Central memory CD8-positive, alpha-beta T cell (primary cell): Measurements from ENCODE around the gene HNRNPLL.
"Not testable (repeated sequence)": the region's sequence is repeated elsewhere in the genome, so short reads cannot be mapped to it uniquely, and the experiment has no call there.

Source experiments
- ATAC-seq: fragments of 150-1000 bp; cut with Tn5 transposase; replicated peaks from 2 replicates; pipeline ENCODE4 v1.10.0; 2022; ENCODE audit warnings: mild to moderate bottlenecking, moderate FRiP score, moderate number of reproducible peaks; ENCODE audit not compliant: poor library complexity, severe bottlenecking; ENCODE audit errors: extremely low read depth
- DNase-seq, 2 donors: peaks; one replicate each; pipeline ENCODE4 v3.0.0; 2021; ENCODE audit warnings: low spot score in 2 of 2
- H3K27ac Mint-ChIP-seq: one replicate; pipeline ENCODE4 v1.8.0; 2022; ENCODE audit warnings: low read depth, mild to moderate bottlenecking, moderate library complexity, mixed read lengths
- H3K27me3 Mint-ChIP-seq: one replicate; pipeline ENCODE4 v1.8.0; 2022; ENCODE audit warnings: mixed read lengths
- H3K36me3 Mint-ChIP-seq: one replicate; pipeline ENCODE4 v1.8.0; 2022; ENCODE audit warnings: mild to moderate bottlenecking, moderate library complexity, mixed read lengths; ENCODE audit not compliant: insufficient read depth
- H3K4me1 Mint-ChIP-seq: one replicate; pipeline ENCODE4 v1.8.0; 2022; ENCODE audit warnings: mixed read lengths
- H3K4me3 Mint-ChIP-seq: one replicate; pipeline ENCODE4 v1.8.0; 2022; ENCODE audit warnings: mild to moderate bottlenecking, moderate library complexity, mixed read lengths
- H3K9me3 Mint-ChIP-seq: one replicate; pipeline ENCODE4 v1.8.0; 2022; ENCODE audit warnings: mixed read lengths

HNRNPLL gene

DNA sequence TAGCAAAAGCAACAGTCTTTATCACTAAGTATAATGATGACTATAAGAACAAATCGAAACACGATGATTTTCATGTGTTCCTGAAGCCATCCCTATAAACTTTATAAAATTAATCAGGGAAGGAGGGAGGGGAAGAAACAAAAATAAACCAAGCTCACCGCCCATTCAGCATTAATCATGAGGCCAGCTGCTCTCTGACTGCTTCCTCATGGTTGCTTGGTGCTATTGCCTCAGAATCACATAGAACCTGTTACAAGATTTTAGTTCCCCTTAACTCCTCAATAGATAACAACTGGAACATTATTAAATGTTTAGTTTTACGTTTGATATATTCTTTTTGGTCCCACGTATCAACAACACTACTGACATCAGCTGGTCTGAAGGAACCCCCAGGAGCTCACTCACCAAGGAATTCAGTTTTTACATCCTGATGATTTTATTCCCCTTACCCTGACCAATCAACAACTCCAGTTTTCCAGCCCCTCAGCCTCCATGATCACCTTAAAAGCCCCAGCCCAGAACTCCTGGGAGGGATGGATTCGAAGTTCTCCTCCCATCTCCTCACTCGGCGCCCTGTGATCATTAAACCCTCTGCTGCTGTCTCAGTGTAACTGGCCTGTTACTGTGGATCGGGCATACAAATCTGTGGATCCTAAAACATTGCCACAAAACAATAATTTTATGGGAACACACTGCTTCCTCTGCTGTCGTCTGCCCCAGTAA lies 10.6 kb upstream of the HNRNPLL start:
- ATAC-seq (no peak), DNase-seq (no peak)
- H3K27me3 Mint-ChIP-seq: no peaks in the 10 kb centered on the region
- H3K9me3 Mint-ChIP-seq: no peaks in the 10 kb centered on the region
- peaks cover 4% of the 10 kb centered on the region for H3K36me3 Mint-ChIP-seq
- H3K4me1 Mint-ChIP-seq: peaks cover 33% of the 10 kb centered on the region
- H3K4me3 Mint-ChIP-seq: no peak overlapping the region
- H3K27ac Mint-ChIP-seq: peak overlapping the region; percentile 23

DNA sequence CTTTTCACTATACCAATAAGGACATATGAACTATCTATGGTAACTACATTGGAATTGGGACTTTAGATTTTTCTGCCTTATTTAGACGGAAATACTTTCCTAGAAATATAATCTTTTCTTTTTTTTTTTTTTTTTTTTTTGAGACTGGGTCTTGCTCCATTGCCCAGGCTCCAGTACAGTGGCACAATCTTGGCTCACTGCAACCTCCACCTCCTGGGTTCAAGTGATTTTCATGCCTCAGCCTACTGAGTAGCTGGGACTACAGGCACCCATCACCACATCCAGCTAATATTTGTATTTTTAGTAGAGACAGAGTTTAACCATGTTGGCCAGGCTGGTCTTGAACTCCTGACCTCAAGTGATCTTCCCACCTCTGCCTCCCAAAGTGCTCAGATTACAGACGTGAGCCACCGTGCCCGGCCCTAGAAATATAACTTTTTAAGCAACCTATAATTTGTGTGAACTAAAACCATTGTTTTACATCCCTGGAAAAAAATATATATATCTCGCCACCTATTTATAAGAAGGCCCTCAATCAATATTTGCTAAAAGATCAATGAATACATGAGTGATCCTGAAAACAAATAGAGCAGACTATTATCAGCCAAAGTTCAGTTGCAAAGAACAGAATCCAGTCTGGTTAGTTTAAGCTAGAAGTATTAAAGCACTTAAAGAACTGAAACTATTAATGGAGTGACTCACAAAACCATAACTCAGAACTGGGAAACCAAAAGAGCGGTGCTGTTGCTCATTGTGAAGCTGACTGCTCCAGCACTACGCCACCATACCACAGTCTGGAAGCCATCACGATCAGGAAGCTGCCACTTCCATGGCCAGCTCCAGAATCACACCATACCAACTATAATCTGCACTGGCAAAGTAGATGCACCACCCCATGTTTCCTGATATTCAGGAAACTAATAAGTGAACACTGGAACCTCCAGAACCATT lies 8.4 kb upstream of the HNRNPLL start:
- H3K27ac Mint-ChIP-seq: peak overlapping the region; percentile 55
- peaks cover 4% of the 10 kb centered on the region for H3K36me3 Mint-ChIP-seq
- no peaks in the 10 kb centered on the region for H3K9me3 Mint-ChIP-seq
- no peaks in the 10 kb centered on the region for H3K27me3 Mint-ChIP-seq
- DNase-seq (no peak), ATAC-seq (peak; percentile 57)
- H3K4me3 Mint-ChIP-seq: peak overlapping the region; percentile 38
- H3K4me1 Mint-ChIP-seq: peaks cover 33% of the 10 kb centered on the region

DNA sequence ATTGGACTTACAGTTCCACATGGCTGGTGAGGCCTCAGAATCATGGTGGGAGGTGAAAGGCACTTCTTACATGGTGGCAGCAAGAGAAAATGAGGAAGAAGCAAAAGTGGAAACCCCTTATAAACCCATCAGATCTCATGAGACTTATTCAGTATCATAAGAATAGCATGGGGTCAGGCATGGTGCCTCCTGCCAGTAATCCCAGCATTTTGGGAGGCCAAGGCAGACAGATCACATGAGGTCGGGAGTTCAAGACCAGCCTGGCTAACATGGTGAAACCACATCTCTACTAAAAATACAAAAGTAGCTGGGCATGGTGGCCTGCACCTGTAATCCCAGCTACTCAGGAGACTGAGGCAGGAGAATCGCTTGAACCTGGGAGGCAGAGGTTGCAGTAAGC lies 6.5 kb upstream of the HNRNPLL start:
- H3K9me3 Mint-ChIP-seq, H3K27me3 Mint-ChIP-seq, H3K4me3 Mint-ChIP-seq, DNase-seq, H3K27ac Mint-ChIP-seq, H3K36me3 Mint-ChIP-seq, ATAC-seq: not testable (repeated sequence)
- peaks cover 37% of the 10 kb centered on the region for H3K4me1 Mint-ChIP-seq

DNA sequence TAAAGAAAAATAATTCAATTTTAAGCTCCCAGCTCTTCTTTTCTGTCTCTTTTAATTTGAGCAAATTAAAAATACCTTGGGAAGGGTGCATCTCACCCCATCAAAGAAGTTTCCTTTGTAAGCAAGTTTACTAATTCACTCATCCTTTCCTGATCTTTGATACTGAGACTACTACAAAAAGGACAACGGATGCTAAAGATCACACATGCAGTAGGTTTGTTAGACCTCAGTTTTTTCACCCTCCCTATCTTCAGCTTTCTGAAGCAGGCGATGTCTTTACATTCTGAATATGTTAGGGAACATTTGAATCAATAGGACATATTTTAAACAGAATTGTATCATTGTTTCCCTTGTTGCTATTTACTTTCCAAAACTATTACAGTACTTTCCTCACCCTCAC lies 6.0 kb upstream of the HNRNPLL start:
- Mint-ChIP-seq H3K27me3 (no peaks in the 10 kb centered on the region), H3K27ac (no peak overlapping the region), H3K4me3 (peak overlapping the region; percentile 7), H3K36me3 (peaks cover 7% of the 10 kb centered on the region), H3K9me3 (no peaks in the 10 kb centered on the region), H3K4me1 (peaks cover 36% of the 10 kb centered on the region)
- DNase-seq: no peak
- no peak for ATAC-seq

DNA sequence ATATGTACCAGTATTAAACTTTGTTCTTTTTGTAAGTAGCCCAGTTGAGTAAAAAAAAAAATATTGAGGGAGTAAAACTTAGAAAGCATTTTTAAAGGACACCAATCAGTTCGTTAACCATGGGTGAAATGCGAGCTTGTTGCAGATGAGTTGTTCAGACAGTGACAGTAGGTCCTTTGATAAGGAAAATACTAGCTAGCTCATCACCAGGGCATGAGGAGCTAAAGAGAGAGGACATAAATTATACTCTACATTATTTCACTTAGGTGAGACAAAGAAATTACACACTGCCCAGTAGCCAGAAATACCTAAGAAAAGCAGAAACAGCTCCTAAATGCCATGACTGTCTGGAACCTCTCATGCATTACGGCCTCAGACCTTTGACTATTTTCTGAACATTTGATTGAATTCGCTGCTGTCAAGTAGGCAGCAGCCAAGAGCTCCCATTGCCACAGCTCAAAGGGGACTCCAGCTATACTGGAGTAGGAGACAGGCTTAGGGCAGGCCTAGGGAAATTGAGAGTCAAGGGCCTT lies 2.6 kb upstream of the HNRNPLL start:
- Mint-ChIP-seq H3K27ac (no peak overlapping the region), H3K9me3 (no peaks in the 10 kb centered on the region), H3K27me3 (no peaks in the 10 kb centered on the region), H3K4me1 (peaks cover 32% of the 10 kb centered on the region), H3K4me3 (no peak overlapping the region), H3K36me3 (peaks cover 25% of the 10 kb centered on the region)
- DNase-seq (no peak), ATAC-seq (no peak)

DNA sequence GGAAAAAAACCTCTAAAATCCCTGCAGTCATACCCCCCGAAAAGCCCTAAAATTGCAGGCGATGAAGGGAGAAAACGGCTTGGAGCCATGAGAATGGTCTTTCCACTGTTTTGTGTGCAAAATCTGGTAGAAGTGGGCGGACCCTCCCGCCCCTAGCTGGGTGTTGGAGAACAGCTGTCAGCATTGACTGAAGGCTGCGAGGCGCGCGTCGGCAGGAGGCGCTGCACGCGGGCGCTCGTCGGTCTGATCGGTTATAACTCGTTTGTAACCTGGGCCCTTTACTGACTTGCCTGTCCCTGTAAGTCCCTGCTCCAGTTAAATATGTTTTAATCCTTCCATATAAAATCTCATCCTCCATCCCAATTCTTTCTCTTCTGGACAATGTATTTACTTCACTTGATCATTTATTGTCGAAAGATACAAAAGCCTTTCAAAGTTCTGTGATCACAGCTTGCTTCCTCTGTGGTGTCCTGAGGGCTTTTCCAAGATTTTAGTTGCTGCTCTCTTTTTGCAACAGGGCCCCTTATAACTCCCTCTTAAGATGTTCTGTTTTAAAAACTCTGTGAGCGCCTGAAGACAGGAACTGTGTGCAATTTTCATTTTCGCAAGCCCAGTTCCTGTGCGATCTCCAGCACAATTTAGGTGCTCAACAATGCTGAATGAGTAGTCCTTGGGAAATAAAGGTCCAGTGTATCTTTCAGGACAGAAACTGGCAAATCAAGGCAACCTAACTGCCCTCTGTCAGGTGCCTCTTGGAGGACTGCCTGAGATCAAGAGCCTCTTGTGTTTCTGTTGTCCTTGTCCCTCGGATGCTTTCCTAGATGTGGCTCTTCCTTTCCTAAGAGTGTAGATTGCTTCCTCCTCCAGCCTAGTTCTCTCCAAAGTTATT lies 918 bp upstream of the HNRNPLL start:
- H3K4me1 Mint-ChIP-seq: peaks cover 39% of the 10 kb centered on the region
- H3K4me3 Mint-ChIP-seq: peak overlapping the region; percentile 97
- H3K27me3 Mint-ChIP-seq: no peaks in the 10 kb centered on the region
- peak overlapping the region; percentile 88 for H3K27ac Mint-ChIP-seq
- no peaks in the 10 kb centered on the region for H3K9me3 Mint-ChIP-seq
- DNase-seq (peak; percentile 68 to 76), ATAC-seq (peak; percentile 68)
- peaks cover 29% of the 10 kb centered on the region for H3K36me3 Mint-ChIP-seq

DNA sequence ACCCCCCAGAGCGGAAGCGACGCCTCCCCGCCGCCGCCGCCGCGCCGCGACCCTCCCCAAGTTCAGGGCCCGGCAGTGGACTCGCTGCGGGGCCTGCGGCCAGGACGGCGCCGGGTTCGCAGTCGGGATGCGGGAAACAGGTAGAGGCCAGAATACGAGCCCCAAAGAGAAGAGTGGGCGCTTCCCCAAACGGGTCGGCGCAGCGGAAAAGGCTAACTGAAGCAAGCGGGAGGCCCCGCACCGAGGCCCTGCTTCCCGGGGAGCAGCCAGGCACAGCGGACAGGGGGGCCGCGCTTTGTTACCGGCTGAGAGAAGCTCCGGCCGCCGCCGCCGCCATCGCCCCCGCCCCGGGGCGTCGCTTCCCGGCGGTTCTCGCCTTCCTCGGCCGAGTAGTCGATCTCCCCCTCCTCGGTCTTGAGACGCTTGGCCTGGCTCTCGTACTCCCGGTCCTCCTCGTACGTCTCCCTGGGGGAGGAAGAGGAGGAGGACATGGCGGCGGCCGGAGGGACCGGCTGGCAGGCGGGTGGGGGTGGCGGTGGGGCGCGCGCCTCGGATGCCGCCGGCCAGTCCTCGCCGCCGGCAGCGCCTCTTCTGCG lies 494 bp downstream of the HNRNPLL start:
- Mint-ChIP-seq H3K27me3 (no peaks in the 10 kb centered on the region), H3K27ac (peak overlapping the region; percentile 88), H3K4me1 (peaks cover 50% of the 10 kb centered on the region), H3K4me3 (peak overlapping the region; percentile 97), H3K36me3 (peaks cover 38% of the 10 kb centered on the region), H3K9me3 (no peaks in the 10 kb centered on the region)
- DNase-seq (no peak), ATAC-seq (no peak)

DNA sequence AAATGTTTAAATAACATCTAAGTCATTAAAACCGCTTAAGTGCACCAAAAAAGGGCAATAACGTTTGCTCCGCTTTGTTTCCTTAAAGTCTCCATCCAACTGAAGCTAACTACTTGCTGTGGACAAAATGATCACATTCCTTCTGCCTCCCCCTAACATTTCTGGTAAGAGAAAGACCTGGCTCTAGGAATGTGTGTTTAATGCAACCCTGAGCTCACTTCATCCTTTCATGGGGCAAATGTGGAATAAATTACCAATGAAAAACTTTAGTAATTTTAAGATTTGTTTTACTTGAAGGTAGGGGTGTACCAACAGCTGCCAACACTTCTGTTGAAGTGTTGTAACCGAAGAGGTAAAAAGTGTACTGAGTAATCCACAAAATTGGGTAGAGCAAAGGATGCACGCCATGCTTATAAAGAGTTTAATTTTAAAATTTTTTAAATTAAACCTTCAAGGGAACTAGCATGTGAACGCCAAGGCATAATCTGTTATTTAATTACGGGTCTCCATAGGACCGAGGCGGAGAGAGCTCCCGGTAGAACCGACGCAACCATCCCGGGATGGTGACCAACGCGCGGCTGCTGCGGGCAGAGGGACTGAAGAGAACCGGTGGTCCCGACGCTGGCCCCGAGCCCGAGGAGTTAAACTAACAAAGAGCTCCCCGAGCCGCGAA lies 1.1 kb downstream of the HNRNPLL start:
- Mint-ChIP-seq H3K4me3 (peak overlapping the region; percentile 97), H3K9me3 (no peaks in the 10 kb centered on the region), H3K27ac (peak overlapping the region; percentile 88), H3K4me1 (peaks cover 56% of the 10 kb centered on the region), H3K36me3 (peaks cover 42% of the 10 kb centered on the region), H3K27me3 (no peaks in the 10 kb centered on the region)
- DNase-seq: no peak
- ATAC-seq: no peak

DNA sequence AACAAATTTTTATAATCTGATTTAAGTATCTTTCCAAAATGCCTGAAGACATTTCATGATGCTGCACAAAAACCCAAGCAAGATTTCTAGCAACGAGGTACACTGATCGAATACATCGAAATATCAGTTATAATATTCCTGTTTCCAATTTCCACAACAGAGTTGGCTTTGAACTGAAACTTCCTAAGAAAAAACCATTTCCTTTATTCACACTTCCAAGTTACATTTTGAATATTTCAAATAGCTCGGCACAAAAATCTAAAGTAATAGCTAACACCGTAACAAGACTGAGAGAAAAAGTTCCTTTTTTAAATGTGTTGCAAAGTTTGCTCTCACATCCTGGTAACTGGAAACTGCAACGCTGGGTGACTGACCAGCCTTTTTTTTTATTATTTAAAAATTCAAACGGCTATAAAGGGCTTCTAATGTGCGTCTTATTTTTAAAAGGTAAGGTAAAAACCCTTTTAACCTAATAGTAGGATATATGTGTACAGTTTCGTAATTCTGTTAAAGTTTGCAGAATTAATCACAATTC lies 1.7 kb downstream of the HNRNPLL start:
- peaks cover 62% of the 10 kb centered on the region for H3K4me1 Mint-ChIP-seq
- peak overlapping the region; percentile 88 for H3K27ac Mint-ChIP-seq
- peak overlapping the region; percentile 97 for H3K4me3 Mint-ChIP-seq
- no peaks in the 10 kb centered on the region for H3K9me3 Mint-ChIP-seq
- no peaks in the 10 kb centered on the region for H3K27me3 Mint-ChIP-seq
- no peak for DNase-seq
- H3K36me3 Mint-ChIP-seq: peaks cover 47% of the 10 kb centered on the region
- ATAC-seq: no peak

DNA sequence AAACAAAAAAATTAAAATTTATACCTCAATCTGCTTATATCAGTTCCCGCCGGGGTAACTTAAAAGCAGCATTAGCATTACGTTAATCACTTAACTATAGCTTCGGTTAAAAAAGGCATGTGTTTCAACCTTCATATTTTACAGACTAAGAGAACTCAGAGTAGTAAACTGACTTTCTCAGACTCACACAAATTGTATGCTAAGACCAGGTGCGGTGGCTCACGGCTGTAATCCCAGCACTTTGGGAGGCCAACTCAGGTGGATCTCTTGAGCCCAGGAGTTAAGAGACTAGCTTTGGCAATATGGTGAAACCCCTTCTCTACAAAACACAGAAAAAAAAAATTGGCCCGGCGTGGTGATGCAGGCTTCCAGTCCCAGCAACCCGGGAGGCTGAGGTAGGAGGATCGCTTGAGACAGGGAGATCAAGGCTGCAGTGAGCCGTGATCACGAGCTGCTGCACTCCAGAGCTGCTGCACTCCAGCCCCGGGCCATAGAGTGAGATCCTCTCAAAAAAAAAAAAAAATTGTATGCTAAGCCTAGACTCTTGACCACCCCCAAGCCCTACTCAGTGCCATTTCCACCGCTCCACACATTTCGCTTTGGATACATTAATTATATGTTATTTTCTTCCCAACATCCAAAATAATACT lies 2.4 kb downstream of the HNRNPLL start:
- peak overlapping the region; percentile 88 for H3K27ac Mint-ChIP-seq
- H3K36me3 Mint-ChIP-seq: peaks cover 51% of the 10 kb centered on the region
- no peaks in the 10 kb centered on the region for H3K27me3 Mint-ChIP-seq
- peak overlapping the region; percentile 97 for H3K4me3 Mint-ChIP-seq
- ATAC-seq (no peak), DNase-seq (no peak)
- H3K4me1 Mint-ChIP-seq: peaks cover 65% of the 10 kb centered on the region
- H3K9me3 Mint-ChIP-seq: no peaks in the 10 kb centered on the region

DNA sequence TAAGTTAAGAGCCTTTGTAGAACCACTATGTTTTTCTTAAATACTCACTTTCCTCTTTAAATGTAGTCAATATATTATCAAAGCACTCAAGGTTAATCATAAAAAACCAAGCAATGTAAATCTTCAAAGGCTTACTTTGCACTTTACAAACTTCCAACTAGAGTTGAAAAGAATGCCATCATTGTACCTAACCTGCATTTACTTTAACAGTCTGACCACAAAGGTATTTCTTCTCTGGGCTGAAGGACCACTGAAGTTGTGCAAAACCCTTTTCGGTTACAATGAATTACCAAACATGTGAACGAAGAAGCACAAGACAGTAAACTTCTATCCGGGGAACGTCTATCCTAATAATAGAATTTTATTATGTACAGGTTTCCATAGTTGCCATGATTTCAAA lies 3.0 kb downstream of the HNRNPLL start:
- peaks cover 65% of the 10 kb centered on the region for H3K4me1 Mint-ChIP-seq
- H3K36me3 Mint-ChIP-seq: peaks cover 52% of the 10 kb centered on the region
- DNase-seq (no peak), ATAC-seq (no peak)
- peak overlapping the region; percentile 88 for H3K27ac Mint-ChIP-seq
- peak overlapping the region; percentile 97 for H3K4me3 Mint-ChIP-seq
- no peaks in the 10 kb centered on the region for H3K27me3 Mint-ChIP-seq
- no peaks in the 10 kb centered on the region for H3K9me3 Mint-ChIP-seq
